HG03064 (cell line): ENCODE measurements around the gene CCDC81.
"Not testable (repeated sequence)": the region's sequence is repeated elsewhere in the genome, so short reads cannot be mapped to it uniquely, and the experiment has no call there.

Experiments used
- ATAC-seq: cut with Tn5 transposase; IDR thresholded peaks from one replicate; pipeline ENCODE4 v1.9.1; 2021; ENCODE audit warnings: low read depth; ENCODE audit not compliant: unreplicated experiment

The CCDC81 gene

GRCh38 chr11:86374586-86374985 is at the start of gene CCDC81:
CCDC81 (plus strand) TSS chr11:86374887; CDS start chr11:86375164, 277 bp downstream.
- ATAC-seq, result no peak

- ATAC-seq, result no peak
These were observed 39.4 kb upstream of the CCDC81 start for GRCh38 chr11:86335131-86335767.

- no peak for ATAC-seq
These were observed 37.5 kb upstream of the CCDC81 start for GRCh38 chr11:86337227-86337626.

- no peak for ATAC-seq
These were observed 33.3 kb upstream of the CCDC81 start for GRCh38 chr11:86341382-86341781.

- no peak for ATAC-seq
These were observed 28.2 kb upstream of the CCDC81 start for GRCh38 chr11:86346513-86346912.

- no peak for ATAC-seq
These were observed 19.4 kb upstream of the CCDC81 start for GRCh38 chr11:86355256-86355655.

- not testable (repeated sequence) for ATAC-seq
These were observed 17.3 kb upstream of the CCDC81 start for GRCh38 chr11:86357412-86357811.

GRCh38 chr11:86358720-86359119 is 16.0 kb upstream of the CCDC81 start:
- ATAC-seq, result no peak

GRCh38 chr11:86360775-86361395 is 13.8 kb upstream of the CCDC81 start:
- ATAC-seq, result no peak

GRCh38 chr11:86363424-86363823 is 11.3 kb upstream of the CCDC81 start:
- no peak for ATAC-seq

GRCh38 chr11:86365546-86365945 is 9.1 kb upstream of the CCDC81 start:
- no peak for ATAC-seq

- no peak for ATAC-seq
These were observed 5.0 kb upstream of the CCDC81 start for GRCh38 chr11:86369668-86370067.

- no peak for ATAC-seq
These were observed 4.5 kb upstream of the CCDC81 start for GRCh38 chr11:86370171-86370570.

GRCh38 chr11:86370922-86371594 is 3.6 kb upstream of the CCDC81 start:
- no peak for ATAC-seq

- no peak for ATAC-seq
These were observed 2.6 kb upstream of the CCDC81 start for GRCh38 chr11:86372041-86372440.

- no peak for ATAC-seq
These were observed 2.1 kb upstream of the CCDC81 start for GRCh38 chr11:86372586-86372985.

- no peak for ATAC-seq
These were observed 618 bp upstream of the CCDC81 start for GRCh38 chr11:86374069-86374468.

GRCh38 chr11:86377972-86378371 is 3.3 kb downstream of the CCDC81 start:
- no peak for ATAC-seq

GRCh38 chr11:86380295-86381059 is 5.8 kb downstream of the CCDC81 start:
- no peak for ATAC-seq

- no peak for ATAC-seq
These were observed 8.6 kb downstream of the CCDC81 start for GRCh38 chr11:86383041-86383955.
